Measurements from ENCODE around the gene TLR6. TPM values are rescaled to one million over a fixed set of nuclear protein-coding genes. Genes with fewer than 3 reads are reported as not detected.

Gene TLR6
- total and polyA plus RNA-seq, 2 experiments from 2014 or later = 0.12 TPM; not detected in 1

- TF ChIP-seq, protein P1, sequence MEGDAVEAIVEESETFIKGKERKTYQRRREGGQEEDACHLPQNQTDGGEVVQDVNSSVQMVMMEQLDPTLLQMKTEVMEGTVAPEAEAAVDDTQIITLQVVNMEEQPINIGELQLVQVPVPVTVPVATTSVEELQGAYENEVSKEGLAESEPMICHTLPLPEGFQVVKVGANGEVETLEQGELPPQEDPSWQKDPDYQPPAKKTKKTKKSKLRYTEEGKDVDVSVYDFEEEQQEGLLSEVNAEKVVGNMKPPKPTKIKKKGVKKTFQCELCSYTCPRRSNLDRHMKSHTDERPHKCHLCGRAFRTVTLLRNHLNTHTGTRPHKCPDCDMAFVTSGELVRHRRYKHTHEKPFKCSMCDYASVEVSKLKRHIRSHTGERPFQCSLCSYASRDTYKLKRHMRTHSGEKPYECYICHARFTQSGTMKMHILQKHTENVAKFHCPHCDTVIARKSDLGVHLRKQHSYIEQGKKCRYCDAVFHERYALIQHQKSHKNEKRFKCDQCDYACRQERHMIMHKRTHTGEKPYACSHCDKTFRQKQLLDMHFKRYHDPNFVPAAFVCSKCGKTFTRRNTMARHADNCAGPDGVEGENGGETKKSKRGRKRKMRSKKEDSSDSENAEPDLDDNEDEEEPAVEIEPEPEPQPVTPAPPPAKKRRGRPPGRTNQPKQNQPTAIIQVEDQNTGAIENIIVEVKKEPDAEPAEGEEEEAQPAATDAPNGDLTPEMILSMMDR (IDR thresholded peaks at IDR 0.05; ENCODE audit: low read depth, low read length) = peak; percentile 19
- no peaks in the 10 kb centered on the region for H3K27me3 ChIP-seq
- no peak overlapping the region for H3K4me3 ChIP-seq
- no peak overlapping the region for H3K27ac ChIP-seq
- peak; percentile 23 to 41 for DNase-seq (ENCODE audit: low read depth in 1 of 2, low spot score in 1 of 2)
- no peaks in the 10 kb centered on the region for H3K9me3 ChIP-seq (ENCODE audit: low read depth)
- peaks cover 6% of the 10 kb centered on the region for H3K4me1 ChIP-seq (ENCODE audit: low read depth)
- no peaks in the 10 kb centered on the region for H3K36me3 ChIP-seq
These were observed 46.1 kb upstream of the TLR6 start for GRCh38 chr4:38902695-38903094.

GRCh38 chr4:38902221-38902620 is 45.6 kb upstream of the TLR6 start:
- Histone ChIP-seq H3K27me3 (no peaks in the 10 kb centered on the region), H3K4me3 (no peak overlapping the region), H3K27ac (no peak overlapping the region), H3K36me3 (no peaks in the 10 kb centered on the region), H3K9me3 (ENCODE audit: low read depth) (no peaks in the 10 kb centered on the region), H3K4me1 (ENCODE audit: low read depth) (peaks cover 6% of the 10 kb centered on the region)
- TF ChIP-seq, protein P1 (IDR thresholded peaks at IDR 0.05; ENCODE audit: low read depth, low read length) = no peak
- no peak for DNase-seq (ENCODE audit: low read depth in 1 of 2, low spot score in 1 of 2)

GRCh38 chr4:38898245-38898644 is 41.6 kb upstream of the TLR6 start:
- H3K27me3 ChIP-seq = no peaks in the 10 kb centered on the region
- DNase-seq (ENCODE audit: low read depth in 1 of 2, low spot score in 1 of 2) = no peak
- no peak overlapping the region for H3K4me3 ChIP-seq
- TF ChIP-seq, protein P1 (IDR thresholded peaks at IDR 0.05; ENCODE audit: low read depth, low read length) = no peak
- H3K27ac ChIP-seq = no peak overlapping the region
- no peaks in the 10 kb centered on the region for H3K9me3 ChIP-seq (ENCODE audit: low read depth)
- no peaks in the 10 kb centered on the region for H3K4me1 ChIP-seq (ENCODE audit: low read depth)
- no peaks in the 10 kb centered on the region for H3K36me3 ChIP-seq

DNA sequence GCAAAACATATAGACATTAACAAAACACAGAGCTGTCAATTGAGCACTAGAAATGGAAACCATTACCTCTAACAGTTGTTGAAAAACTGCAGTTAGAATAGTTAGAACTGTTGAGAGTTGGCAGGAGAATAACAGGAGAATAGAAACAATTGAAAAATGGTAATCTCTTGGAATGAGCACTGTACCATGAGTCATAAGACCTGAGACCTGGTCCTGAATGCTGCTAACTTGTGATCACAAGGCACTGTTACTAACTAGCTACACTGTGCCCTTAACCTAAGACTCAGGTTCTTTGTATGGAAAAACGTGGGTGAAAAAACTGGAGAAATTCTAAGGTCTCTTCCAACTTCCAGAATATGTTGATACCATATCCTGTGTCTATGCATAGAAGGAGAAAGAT is 40.3 kb upstream of the TLR6 start:
- Histone ChIP-seq H3K27ac (no peak overlapping the region), H3K9me3 (ENCODE audit: low read depth) (no peaks in the 10 kb centered on the region), H3K4me1 (ENCODE audit: low read depth) (no peaks in the 10 kb centered on the region), H3K27me3 (no peaks in the 10 kb centered on the region), H3K4me3 (no peak overlapping the region), H3K36me3 (peaks cover under 1% of the 10 kb centered on the region)
- no peak for DNase-seq (ENCODE audit: low read depth in 1 of 2, low spot score in 1 of 2)
- TF ChIP-seq, protein P1 (IDR thresholded peaks at IDR 0.05; ENCODE audit: low read depth, low read length) = no peak

- Histone ChIP-seq H3K36me3 (peaks cover 4% of the 10 kb centered on the region), H3K27me3 (no peaks in the 10 kb centered on the region), H3K9me3 (ENCODE audit: low read depth) (no peaks in the 10 kb centered on the region), H3K27ac (no peak overlapping the region), H3K4me1 (ENCODE audit: low read depth) (no peaks in the 10 kb centered on the region), H3K4me3 (no peak overlapping the region)
- TF ChIP-seq, protein P1 (IDR thresholded peaks at IDR 0.05; ENCODE audit: low read depth, low read length) = no peak
- no peak for DNase-seq (ENCODE audit: low read depth in 1 of 2, low spot score in 1 of 2)
These were observed 37.8 kb upstream of the TLR6 start for GRCh38 chr4:38894322-38894982.
